Measurements from ENCODE around the gene ANKRD42.

ANKRD42 gene
- 11.7 to 25.3 reads per million in 2 donors for total RNA-seq

GRCh38 chr11:83193315-83194280 lies at the start of gene ANKRD42:
ANKRD42 (plus strand) TSS chr11:83193712; CDS start chr11:83194671, 959 bp downstream.
- DNase-seq, result peak; percentile 78

- no peak for DNase-seq
Observed at GRCh38 chr11:83147895-83148294, 45.6 kb upstream of the ANKRD42 start.

- DNase-seq, result no peak
Observed at GRCh38 chr11:83150450-83150849, 43.1 kb upstream of the ANKRD42 start.

- no peak for DNase-seq
Observed at GRCh38 chr11:83151274-83151977, 42.1 kb upstream of the ANKRD42 start.

GRCh38 chr11:83152264-83152663 lies 41.2 kb upstream of the ANKRD42 start:
- no peak for DNase-seq

- no peak for DNase-seq
Observed at GRCh38 chr11:83153764-83154163, 39.7 kb upstream of the ANKRD42 start.

- DNase-seq, result peak; percentile 90
Observed at GRCh38 chr11:83156144-83156995, 37.1 kb upstream of the ANKRD42 start.

GRCh38 chr11:83156996-83157593 lies 36.4 kb upstream of the ANKRD42 start, which contains the start of gene PCF11:
PCF11 (plus strand) TSS chr11:83157131; CDS start chr11:83157440, 309 bp downstream.
- peak; percentile 95 for DNase-seq

GRCh38 chr11:83157594-83158356 lies 35.7 kb upstream of the ANKRD42 start:
- DNase-seq, result peak; percentile 21

GRCh38 chr11:83158357-83158786 lies 35.1 kb upstream of the ANKRD42 start:
- DNase-seq, result no peak

GRCh38 chr11:83158965-83159901 lies 34.3 kb upstream of the ANKRD42 start:
- DNase-seq, result no peak

GRCh38 chr11:83159902-83160865 lies 33.3 kb upstream of the ANKRD42 start:
- no peak for DNase-seq

GRCh38 chr11:83161610-83162199 lies 31.8 kb upstream of the ANKRD42 start:
- DNase-seq, result no peak

- no peak for DNase-seq
Observed at GRCh38 chr11:83162377-83162776, 31.1 kb upstream of the ANKRD42 start.

- no peak for DNase-seq
Observed at GRCh38 chr11:83166193-83166866, 27.2 kb upstream of the ANKRD42 start.

GRCh38 chr11:83168756-83169155 lies 24.8 kb upstream of the ANKRD42 start:
- no peak for DNase-seq

- DNase-seq, result no peak
Observed at GRCh38 chr11:83170865-83171264, 22.6 kb upstream of the ANKRD42 start.

- no peak for DNase-seq
Observed at GRCh38 chr11:83172551-83172950, 21.0 kb upstream of the ANKRD42 start.

Data from T-helper 9 cell (primary cell).